HG02870 (cell line): ENCODE data around the gene FHIT.
A peak's percentile ranks its signal among the peaks of the same experiment; 100 is the strongest.

Experiments used
- ATAC-seq: cut with Tn5 transposase; IDR thresholded peaks from one replicate; pipeline ENCODE4 v1.9.1; 2021; ENCODE audit warnings: mild to moderate bottlenecking, moderate library complexity; ENCODE audit not compliant: unreplicated experiment

FHIT gene

DNA sequence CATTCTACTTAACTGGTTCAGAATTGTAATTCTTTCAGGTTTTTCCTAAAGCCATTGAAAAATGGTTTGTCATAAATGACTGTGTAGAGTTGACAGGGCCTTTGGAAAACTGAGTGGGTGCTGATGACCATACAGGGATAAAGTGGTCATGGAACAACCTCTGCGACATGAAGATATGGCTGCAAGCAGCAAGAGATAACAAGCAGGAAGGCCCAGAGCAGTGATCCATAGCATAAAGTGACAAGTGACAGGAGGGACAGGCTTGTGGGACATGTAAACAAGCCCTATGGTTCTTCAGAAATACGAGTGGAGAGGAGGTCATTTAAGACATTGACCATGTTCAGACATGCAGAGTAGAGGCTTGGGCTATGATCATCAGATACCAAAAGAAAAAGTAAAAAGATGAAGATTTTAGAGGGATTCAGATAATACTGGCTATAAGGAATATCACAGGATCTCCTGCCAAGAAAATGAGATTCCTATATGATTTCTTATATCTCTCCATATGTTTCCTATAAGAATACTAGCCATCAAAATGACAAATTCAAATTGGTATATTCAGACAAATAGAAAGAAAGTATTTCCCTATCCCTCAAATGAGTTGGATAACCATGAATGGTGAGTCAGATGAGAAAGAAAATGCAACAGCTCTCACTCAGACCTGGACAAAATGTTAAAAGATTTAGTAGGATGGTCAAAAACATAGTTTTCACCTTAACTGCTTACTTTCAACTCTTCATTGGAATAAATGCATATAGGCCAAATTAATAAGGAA lies 1373.8 kb downstream of the FHIT start:
- ATAC-seq, result no peak

DNA sequence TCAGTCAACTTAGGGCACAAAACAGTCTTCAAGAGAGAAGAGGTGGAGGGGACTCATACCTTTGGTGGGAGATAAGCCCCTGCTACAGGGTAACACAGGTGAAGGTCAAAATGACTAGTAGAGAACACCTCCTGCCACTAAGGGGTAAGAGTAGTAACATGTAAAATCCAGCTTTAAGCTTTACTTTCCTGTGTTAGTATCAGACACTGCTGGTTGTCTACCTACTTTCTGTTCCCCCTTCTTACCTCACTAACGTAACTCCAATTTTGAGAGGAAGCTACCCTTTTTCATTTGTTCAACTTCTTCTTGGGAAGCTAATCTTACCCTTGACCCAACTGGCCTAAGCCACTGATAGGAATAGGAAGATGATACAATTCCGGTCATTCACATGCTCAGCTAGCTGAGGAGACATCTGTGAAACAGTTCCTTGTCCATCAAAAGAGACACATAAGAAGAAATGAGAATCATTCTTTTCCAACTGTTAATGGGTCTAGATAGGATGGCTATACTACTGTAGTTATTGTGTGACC lies 1374.7 kb downstream of the FHIT start:
- no peak for ATAC-seq

DNA sequence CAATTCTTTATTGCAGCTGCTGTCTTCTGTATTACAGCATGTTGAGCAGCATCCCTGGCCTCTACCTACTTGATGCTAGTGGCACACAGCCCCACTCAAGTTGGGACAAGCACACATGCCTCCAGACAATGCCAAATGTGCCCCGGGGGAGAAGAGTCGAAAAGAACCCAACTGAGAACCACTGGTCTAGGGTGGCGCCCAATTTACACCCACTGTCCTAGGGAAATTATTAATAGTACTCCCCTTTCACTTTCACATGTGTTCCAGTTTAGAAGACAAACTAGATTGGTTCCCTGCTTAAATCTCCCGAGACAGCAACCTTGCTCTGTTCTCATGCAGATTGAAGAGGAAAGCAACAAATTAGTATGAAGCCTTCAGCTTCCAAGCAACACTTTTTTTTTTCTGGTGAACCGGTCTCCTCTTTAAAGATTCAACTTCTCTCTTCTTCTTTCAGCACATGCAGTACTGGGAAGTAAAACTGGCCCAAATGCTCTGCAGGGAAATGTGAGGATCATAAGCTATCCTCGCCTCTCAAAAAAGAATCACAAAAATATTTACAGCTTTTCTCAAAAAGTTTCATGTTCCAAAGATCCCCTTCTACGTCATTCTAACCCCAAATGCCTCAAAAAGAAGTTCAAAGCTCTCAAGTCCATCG lies 1377.5 kb downstream of the FHIT start:
- no peak for ATAC-seq

DNA sequence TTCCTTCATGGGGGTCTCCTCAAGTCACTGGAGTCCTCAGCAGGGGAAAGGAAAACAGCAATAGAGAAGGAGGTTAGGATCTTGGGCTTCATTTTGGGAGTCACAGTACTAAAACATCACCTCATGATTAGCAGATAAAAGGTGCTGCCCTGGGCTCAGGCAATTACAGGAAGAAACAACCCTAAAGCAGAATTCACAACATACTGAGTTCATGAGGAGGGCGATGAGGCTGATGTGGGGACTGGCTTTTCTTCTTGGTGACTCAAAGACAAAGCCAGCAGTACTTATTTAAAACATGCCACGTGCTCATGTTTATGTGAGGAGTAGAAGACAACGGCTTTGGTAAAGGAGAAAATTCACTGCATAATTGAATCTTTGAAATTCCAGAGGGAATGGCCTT lies 1379.1 kb downstream of the FHIT start:
- ATAC-seq, result no peak

DNA sequence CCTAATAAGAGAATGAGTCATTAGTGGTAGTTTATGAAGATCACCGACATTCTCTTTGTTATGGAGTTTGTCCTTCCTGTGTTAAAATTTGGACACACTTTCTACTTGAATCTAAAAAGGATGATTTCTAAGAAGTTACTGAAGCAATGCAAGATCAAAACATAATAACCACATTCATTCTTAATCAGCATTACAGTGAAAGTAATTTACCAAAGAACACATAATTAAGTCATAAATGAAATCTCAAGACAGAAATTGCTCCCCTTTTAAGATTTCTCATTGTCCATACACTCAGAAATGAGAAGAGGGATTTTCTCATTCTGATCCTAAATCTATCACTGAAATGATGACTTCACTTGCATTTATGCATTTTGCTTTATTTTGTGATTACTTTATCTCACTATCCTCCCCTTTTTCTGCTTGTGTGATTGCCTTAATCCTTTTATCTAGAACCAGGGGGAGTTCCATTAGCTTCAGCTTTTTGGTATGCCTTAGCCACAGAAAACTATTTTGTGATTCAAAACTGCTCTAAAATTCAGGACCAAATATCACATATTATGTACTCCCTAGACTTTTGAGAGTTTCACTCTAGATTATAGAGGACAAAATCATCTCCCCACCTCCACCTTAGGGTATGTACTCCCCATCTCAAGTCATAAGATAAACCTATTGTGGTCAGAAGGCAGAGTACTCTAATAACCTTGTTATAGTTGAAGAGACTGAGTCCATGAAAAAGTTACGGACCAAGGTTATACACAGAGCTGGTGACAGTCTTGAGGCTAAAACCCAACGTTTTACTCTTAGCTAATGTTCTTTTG lies 1383.9 kb downstream of the FHIT start:
- no peak for ATAC-seq

DNA sequence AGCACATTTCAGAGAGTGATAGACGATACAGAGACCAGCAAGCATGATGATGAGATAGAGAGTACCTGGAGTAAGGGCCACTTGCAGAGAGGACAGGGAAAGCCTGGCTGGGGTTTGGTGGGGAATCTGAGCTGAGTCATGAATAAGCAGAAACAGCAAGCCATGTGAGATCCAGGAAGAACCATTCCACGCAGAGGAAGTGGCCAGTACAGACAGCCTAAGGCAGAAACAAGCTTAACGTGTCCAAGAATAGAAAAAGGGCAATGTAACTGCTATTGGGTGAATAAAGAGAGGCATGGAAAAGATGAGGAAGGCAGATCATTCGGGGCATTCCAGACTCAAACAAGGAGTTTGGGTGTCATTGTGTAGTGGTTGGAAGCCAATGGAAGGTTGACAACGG lies 1385.2 kb downstream of the FHIT start:
- ATAC-seq, result no peak

DNA sequence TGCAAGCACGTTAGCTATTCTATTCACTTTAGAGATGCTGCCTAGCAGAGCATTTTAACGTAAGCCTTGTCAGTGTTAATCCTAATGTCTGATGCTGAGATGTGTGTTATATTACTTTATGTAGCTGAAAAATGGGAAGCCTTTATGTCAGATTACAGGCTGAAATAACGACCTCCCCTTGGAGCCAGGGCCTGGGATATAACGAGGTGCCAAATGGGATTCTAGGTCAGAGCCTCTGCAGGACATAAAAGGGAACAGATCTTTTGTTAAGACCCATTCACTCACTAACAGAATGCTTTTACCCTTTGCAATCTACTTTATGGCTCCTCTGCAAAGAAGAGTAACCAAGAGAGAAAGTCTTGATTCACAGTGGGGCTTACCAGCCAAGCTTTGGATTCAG lies 1385.9 kb downstream of the FHIT start:
- ATAC-seq, result no peak

DNA sequence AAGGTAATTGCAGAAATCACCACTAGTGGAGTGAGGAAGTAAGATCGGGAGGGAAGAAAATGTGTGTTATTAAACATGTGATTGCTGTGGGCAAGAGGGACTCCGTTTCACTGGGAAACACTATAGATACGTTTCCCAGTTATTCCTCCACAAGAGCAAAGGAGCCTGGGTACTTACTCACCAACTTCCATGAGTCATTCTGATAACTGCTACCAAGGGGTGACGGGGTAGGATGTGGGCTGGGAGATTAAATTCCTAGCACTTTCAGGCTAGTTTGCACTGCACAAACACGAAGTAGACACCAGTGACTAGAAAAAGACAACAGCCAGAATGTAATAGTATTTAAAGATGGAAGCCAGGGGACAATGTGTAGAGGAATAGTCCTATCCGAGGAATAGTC lies 1388.6 kb downstream of the FHIT start:
- ATAC-seq, result no peak

DNA sequence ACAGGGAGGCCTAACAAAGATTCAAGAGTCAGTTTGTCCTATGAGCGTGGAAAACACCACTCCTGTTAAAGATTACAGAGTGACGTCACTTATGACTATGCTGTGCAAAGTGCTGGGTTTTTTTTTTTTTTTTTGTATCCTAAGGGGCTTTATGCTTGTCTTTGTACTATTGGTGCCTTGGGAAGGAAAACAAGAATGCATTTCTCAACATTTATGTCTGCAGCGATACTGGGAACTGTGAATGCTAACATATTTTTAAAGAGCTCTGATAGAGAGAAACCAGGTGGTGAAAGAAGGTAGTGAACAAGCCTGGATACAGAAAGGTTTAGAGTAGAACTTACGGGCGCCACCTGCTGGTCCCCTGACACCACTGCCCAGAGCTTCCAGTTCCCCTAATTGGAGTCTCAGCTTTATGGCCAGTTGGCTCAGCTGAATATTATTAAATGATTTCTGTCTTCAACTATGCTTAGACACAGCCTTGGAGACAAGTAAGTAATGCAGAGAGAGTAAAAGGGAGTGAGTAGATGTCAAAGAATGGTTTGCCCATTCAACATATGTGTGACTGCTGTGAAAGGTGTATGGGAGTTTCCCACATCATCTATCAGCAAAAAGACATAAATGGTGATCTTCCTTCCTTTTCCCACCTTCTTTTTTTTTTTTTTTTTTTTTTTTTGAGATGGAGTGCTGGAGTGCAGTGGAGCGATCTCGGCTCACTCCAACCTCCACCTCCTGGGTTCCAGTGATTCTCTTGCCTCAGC lies 1393.5 kb downstream of the FHIT start:
- ATAC-seq, result peak; percentile 100

DNA sequence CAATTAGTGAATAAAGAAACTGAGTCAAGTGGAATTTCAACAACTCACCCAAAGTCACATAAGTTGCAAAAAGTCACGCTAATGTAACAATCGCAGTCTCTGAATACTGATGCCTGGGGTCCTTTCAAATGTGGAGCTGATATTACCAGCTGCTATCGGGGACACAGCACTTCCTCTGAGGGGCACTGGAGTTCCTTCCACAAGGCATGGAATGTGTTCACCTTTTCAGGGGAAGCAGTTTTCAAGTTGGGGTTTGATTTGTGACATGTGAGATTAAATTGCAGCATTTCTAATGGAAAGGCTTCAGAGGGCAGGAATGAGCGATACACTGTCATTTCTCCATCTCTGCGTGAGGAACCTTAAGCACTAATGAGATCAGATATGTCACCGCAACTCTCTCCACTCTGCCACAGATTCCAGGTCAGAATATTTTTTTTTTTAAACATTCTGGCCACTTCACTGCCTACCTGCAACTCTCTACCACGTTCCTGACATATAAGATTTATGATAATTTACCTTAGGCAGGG lies 1394.3 kb downstream of the FHIT start:
- ATAC-seq, result no peak

DNA sequence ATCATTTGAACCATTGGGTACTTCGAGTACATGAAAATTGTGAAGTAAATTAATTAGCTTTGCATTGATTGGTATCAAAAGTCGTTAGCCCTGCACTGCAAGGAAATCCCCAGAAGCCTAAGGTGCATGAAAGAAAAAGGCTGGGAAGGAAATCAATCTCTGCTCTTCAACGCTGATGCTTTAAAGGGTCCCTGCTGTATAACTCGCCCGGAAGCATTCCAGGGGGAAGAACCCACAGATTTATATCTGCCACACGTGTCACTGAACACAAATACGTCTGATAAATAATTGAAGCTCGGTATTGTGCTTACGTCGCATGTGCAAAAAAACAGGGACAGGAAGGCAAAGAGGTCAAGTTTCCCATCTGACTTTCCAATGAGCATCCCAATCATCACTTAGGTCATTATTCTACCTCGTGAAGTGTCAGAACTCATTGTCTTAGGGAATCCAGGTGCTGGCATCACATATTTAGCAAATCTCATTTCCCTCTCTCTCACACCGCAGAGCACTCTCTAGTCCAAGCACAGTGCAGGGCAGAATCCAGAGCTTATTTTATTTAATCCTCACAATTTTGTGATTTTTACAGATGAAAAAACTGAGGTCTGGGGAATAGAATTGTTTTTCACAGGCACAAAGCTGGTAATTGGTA lies 1397.1 kb downstream of the FHIT start:
- ATAC-seq, result no peak

DNA sequence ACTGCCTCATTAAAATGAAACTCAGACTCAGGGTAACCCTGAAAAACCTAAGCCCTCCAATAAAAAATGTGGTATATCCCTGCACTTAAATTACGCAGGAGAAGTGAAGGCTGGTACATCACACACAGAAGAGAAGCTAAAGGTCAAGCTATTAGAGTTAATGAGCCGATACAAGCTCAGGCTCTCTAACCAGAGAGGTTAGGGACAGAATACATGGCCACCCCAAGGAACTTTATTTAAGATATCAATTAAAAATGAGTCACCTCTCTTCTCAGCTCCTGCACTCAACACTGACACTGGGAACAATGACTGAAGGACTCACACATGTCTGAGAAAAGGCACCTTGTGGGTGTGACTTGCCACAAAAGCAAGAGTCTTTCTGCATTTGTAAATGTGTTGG lies 1400.8 kb downstream of the FHIT start:
- no peak for ATAC-seq

DNA sequence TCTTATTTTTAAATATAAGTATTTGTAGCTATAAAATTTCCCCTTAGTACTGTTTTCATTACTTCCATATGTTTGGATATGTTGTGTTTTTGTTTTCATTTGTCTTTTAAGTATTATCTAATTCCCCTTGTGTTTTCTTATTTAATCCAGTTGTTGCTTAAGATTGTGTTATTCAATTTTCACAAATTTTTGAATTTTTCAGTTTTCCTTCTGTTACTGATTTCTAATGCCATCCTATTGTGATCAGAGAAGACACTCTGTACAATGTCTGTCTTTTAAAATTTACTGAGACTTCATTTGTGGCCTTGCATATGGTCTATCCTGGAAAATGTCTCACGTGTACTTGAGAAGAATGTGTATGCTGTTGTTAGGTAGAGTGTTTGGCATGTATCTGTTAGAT lies 1405.9 kb downstream of the FHIT start:
- ATAC-seq, result no peak

DNA sequence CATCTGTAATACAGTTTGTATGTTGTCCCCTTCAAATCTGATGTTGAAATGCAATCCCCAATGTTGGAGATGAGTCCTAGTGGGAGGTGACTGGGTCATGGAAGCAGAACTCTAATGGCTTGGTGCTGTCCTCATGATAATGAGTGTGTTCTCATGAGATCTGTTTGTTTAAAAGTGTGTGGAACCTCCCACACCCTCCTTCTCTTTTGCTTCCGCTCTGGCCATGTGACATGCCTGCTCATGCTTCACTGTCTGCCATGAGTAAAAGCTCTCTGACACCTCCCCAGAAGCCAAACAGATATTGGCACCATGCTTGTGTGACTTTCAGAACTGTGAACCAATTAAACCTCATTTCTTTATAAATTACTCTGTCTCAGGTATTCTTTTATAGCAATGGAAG lies 1407.4 kb downstream of the FHIT start:
- ATAC-seq, result no peak

DNA sequence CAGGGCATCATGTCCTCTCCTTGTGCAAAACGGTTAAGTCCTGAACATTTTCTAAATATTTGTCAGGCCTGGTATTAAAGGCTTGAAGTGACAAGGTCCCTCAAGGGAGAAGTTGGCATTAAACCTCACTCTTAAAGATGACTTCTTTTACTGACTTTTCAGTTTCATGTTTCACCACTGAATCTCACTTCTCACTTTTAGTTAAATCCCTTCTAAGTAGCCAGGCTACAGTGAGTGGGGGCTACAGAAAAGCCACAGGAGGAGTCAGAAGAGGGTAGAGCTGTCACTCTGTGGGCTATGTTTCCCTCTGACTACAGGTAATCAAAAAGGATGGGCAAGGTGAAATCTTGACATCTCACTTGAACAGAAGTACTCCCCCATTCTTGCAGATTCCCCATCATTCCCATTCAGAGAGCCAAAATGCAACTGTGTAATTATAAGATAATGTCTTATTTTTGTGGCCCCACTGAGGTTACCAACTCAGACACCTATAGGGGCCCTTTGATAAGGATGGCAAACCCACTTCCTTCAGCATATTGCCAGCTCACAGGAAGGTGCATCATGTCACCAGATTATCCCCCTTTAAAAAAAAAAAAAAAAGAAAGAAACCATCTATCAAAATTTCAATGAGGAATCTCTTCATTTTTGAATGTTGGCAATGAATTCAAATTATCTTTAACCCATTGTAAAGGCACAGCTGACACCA lies 1411.3 kb downstream of the FHIT start:
- peak; percentile 89 for ATAC-seq

DNA sequence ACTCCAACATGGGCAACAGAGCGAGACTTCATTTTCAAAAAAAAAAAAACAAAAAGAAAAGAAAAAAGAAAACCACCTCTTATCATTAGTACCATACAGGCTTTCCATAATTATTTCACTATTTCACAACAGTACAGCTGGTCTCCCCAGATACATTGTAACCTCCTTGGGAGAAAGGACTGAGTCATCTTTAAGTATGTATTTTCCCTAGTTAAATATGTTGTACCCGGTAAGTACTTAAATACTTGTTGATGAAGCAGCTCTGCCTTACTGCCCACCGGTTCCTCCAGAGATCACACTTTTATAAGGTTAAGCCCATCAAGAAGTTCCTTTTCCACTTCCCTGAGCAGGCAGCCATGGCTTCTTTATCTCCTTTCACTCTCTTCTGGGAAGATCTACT lies 1412.0 kb downstream of the FHIT start:
- no peak for ATAC-seq

DNA sequence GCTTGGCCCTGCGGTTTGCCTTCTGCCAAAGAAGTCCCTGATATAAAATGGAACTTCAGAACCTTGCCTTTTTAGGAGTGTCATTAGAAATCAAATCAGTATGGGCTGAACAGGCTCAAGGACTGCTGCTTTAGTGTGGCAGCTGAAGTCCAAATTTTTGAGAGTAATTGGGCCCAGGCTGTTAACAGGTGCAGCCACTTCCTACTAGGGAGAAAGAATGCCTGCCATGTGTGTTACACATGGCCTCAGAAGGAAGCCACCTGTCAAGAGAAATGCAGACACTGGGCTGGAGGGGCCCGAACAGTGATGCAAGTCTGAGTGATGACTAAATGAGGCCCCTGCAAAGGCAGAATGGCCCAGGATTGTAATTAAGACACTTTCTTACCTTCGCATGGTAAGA lies 1414.7 kb downstream of the FHIT start:
- no peak for ATAC-seq

DNA sequence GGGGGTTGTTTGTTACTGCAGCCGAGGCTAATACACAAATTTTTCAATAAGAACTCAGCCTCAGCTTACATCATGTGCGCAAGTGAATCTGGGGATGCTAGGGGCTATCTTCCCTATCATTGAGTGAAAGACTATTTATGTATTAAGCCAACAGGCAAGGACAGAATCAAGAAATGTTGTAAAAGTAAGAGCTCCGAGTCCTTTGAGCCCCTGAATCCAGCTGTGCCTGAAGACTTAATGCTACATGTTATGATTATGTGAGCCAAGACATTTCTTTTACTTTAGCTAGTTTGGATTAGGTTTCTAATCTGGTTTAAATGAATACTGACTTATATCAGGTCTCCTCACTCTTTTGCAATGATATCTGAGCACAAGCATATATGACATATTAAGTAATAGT lies 1418.5 kb downstream of the FHIT start:
- no peak for ATAC-seq

DNA sequence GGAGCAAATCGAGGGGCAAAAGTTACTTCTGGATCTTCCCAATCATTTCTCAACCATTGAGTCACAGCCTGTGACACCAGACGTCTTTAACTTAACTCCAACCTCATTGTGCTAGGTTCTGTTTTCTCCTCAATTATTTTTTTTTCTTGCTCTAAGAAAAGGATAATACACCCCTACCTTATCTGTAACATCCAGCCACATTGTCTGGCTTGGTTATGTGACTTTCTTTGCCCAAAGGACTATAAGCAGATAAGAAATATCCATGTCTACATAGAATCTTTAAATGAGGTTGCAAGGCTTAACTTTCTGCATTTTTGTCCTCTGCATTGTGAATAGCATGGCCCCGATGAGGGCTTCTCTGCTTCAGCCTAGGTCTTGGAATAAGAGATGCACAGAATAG lies 1419.0 kb downstream of the FHIT start:
- ATAC-seq, result no peak

DNA sequence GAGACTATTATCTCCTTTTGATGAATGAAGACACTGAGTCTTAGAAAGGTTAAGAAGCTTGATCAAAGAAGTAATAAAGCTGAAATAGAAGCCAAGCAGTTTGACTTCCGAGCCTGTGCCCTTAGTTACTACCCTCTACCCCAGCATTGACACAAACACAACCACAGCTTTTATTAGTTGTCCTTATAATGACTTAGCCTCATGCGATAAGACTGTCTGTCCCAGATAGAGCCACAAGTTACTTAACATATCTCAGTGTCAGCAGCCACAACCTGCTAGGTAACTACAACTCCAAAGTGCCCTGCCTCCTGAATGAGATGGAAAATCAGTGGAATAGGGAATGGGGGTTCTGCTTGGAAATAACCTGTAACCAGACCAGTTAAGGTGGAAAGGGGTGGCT lies 1419.9 kb downstream of the FHIT start:
- ATAC-seq, result no peak
